Left lobe of liver (tissue), 2 donors: ENCODE data around the gene LDLRAD4. TPM values are rescaled to one million over a fixed set of nuclear protein-coding genes. Genes with fewer than 3 reads are reported as not detected.

Experiments
- ATAC-seq: fragments of 200-7000 bp; cut with Tn5 transposase; one replicate; pipeline ENCODE4 v1.9.1; 2020; ENCODE audit warnings: mild to moderate bottlenecking, moderate library complexity
- DNase-seq: peaks from one replicate; pipeline ENCODE4 v3.0.0-alpha.2; 2020; ENCODE audit warnings: low spot score
- total RNA-seq: library from RNA; stranded (reverse); gene quantifications from one replicate; pipeline ENCODE4 v1.2.1, GENCODE V29; 2021
- donor health status: DM: no; HTN: no; CAD: no; lungs with moderate emphysema.
- donor health status: DM: no; HTN: yes; CAD: no.

LDLRAD4 gene
- total RNA-seq, 1 donor from 2014 or later = 41.9 TPM

GRCh38 chr18:13416848-13417247 lies 198.3 kb downstream of the LDLRAD4 start:
- ATAC-seq (peak; percentile 50), DNase-seq (no peak)

GRCh38 chr18:13418013-13418710 lies 199.6 kb downstream of the LDLRAD4 start:
- peak; percentile 84 for DNase-seq

GRCh38 chr18:13420969-13421686 lies 202.6 kb downstream of the LDLRAD4 start:
- DNase-seq (no peak), ATAC-seq (no peak)

More at GRCh38 chr18:13418013-13418710, 199.6 kb downstream of the LDLRAD4 start:
- ATAC-seq = peak; percentile 77

- DNase-seq (no peak), ATAC-seq (no peak)
These were observed 204.1 kb downstream of the LDLRAD4 start for GRCh38 chr18:13422541-13423147.

GRCh38 chr18:13423352-13423751 lies 204.8 kb downstream of the LDLRAD4 start:
- ATAC-seq (no peak), DNase-seq (no peak)

- ATAC-seq (no peak), DNase-seq (no peak)
These were observed 205.8 kb downstream of the LDLRAD4 start for GRCh38 chr18:13424363-13424762.

- DNase-seq (no peak), ATAC-seq (no peak)
These were observed 207.0 kb downstream of the LDLRAD4 start for GRCh38 chr18:13425357-13426091.

GRCh38 chr18:13427354-13427753 lies 208.8 kb downstream of the LDLRAD4 start:
- peak; percentile 91 for ATAC-seq

GRCh38 chr18:13428319-13428718 lies 209.8 kb downstream of the LDLRAD4 start:
- ATAC-seq = no peak
- DNase-seq = no peak

More at GRCh38 chr18:13427354-13427753, 208.8 kb downstream of the LDLRAD4 start:
- DNase-seq = peak; percentile 71

- no peak for ATAC-seq
- no peak for DNase-seq
These were observed 210.5 kb downstream of the LDLRAD4 start for GRCh38 chr18:13429016-13429415.

- no peak for DNase-seq
- no peak for ATAC-seq
These were observed 211.4 kb downstream of the LDLRAD4 start for GRCh38 chr18:13429884-13430510.

GRCh38 chr18:13430663-13431062 lies 212.1 kb downstream of the LDLRAD4 start:
- DNase-seq = no peak
- no peak for ATAC-seq

- no peak for ATAC-seq
- DNase-seq = no peak
These were observed 213.3 kb downstream of the LDLRAD4 start for GRCh38 chr18:13431886-13432285.

- DNase-seq (no peak), ATAC-seq (no peak)
These were observed 214.6 kb downstream of the LDLRAD4 start for GRCh38 chr18:13433125-13433524.

GRCh38 chr18:13433685-13434084 lies 215.1 kb downstream of the LDLRAD4 start:
- no peak for ATAC-seq
- DNase-seq = no peak

- DNase-seq = peak; percentile 94
- peak; percentile 90 for ATAC-seq
These were observed 216.3 kb downstream of the LDLRAD4 start for GRCh38 chr18:13434854-13435253.

- DNase-seq (no peak), ATAC-seq (no peak)
These were observed 217.2 kb downstream of the LDLRAD4 start for GRCh38 chr18:13435586-13436333.

- DNase-seq = peak; percentile 61
- ATAC-seq = peak; percentile 27
These were observed 218.0 kb downstream of the LDLRAD4 start for GRCh38 chr18:13436576-13436975.

- DNase-seq (no peak), ATAC-seq (no peak)
These were observed 218.5 kb downstream of the LDLRAD4 start for GRCh38 chr18:13437034-13437433.
